ENCODE measurements around the gene SASH1. TPM values are rescaled to one million over a fixed set of nuclear protein-coding genes. Genes with fewer than 3 reads are reported as not detected.

The SASH1 gene
- total and polyA plus RNA-seq, 2 donors (not counting 3 experiments of a cell fraction or from before 2014, with no cell fraction given) = 18.5 to 103 TPM

- FAIRE-seq (no peak), DNase-seq (ENCODE audit: low read depth, low spot score) (no peak)
- TF ChIP-seq GATA2 (IDR thresholded peaks at IDR 0.05; ENCODE audit: insufficient read depth, insufficient read length, low read depth, low read length) = no peak
- TF ChIP-seq EZH2 (IDR thresholded peaks at IDR 0.05; ENCODE audit: borderline replicate concordance, low read depth, low read length, severe bottlenecking) = no peak
- no peak for TF ChIP-seq POLR2AphosphoS5 (IDR thresholded peaks at IDR 0.05; ENCODE audit: insufficient read depth, low read depth, low read length)
- TF ChIP-seq CTCF (IDR thresholded peaks at IDR 0.05; ENCODE audit: extremely low read depth in 1 of 2, insufficient read depth in 1 of 2, low read depth in 1 of 2, low read length in 2 of 2) = no peak
- no peak for TF ChIP-seq FOS (IDR thresholded peaks at IDR 0.05; ENCODE audit: borderline replicate concordance, insufficient read depth, low read length)
- TF ChIP-seq POLR2A (IDR thresholded peaks at IDR 0.05; ENCODE audit: low read depth, low read length) = no peak
- no peak for TF ChIP-seq MYC (IDR thresholded peaks at IDR 0.05; ENCODE audit: low read depth, low read length)
- no peak for TF ChIP-seq JUN (IDR thresholded peaks at IDR 0.05; ENCODE audit: borderline replicate concordance, insufficient read depth, insufficient read length, low read depth)
- no peak for TF ChIP-seq MAX (IDR thresholded peaks at IDR 0.05; ENCODE audit: insufficient read depth, insufficient read length)
- no peak overlapping the region for H3K27ac ChIP-seq (ENCODE audit: insufficient read depth, low read depth, low read length)
- H2AFZ ChIP-seq (ENCODE audit: low read depth, low read length) = no peak overlapping the region
- H3K4me2 ChIP-seq (ENCODE audit: insufficient read depth, low read length) = no peak overlapping the region
- intact Hi-C loops (cut with micrococcal nuclease) (no loop called here), dilution Hi-C loops (cut with MboI; ENCODE audit: extremely low pct_ligation_motif_present, low sequenced_read_pairs) (no loop called here)
- H3K4me1 ChIP-seq (ENCODE audit: control insufficient read depth, extremely low read depth, insufficient read depth, low read length) = peaks cover 15% of the 10 kb centered on the region
- ChIA-PET CTCF (no interaction called here), POLR2A (no interaction called here)
- no peaks in the 10 kb centered on the region for H3K9me1 ChIP-seq (replicated peaks; ENCODE audit: control insufficient read depth, extremely low read depth, insufficient read depth, low read length)
- peaks cover 5 to 18% of the 10 kb centered on the region in 2 experiments for H3K36me3 ChIP-seq (ENCODE audit: control insufficient read depth in 2 of 2, extremely low read depth in 1 of 2, insufficient read depth in 2 of 2, low read length in 2 of 2)
- no TSS peak for BruUV-seq (replicated peaks)
- peaks cover 49% of the 10 kb centered on the region for H3K79me2 ChIP-seq (ENCODE audit: control insufficient read depth, insufficient read depth, low read length)
- H3K27me3 ChIP-seq (ENCODE audit: control insufficient read depth in 2 of 2, insufficient read depth in 2 of 2, low read length in 2 of 2) = no peaks in the 10 kb centered on the region
- H3K4me3 ChIP-seq (replicated peaks in 1 of 3; ENCODE audit: insufficient read depth in 1 of 3, low read depth in 1 of 3, low read length in 3 of 3) = no peak overlapping the region
- no peaks in the 10 kb centered on the region for H4K20me1 ChIP-seq (replicated peaks; ENCODE audit: control insufficient read depth, extremely low read depth, insufficient read depth, low read length)
- H3K9me3 ChIP-seq (replicated peaks; ENCODE audit: control insufficient read depth, insufficient read depth, low read length) = no peaks in the 10 kb centered on the region
- no peak overlapping the region for H3K9ac ChIP-seq (replicated peaks; ENCODE audit: extremely low read depth, insufficient read depth, low read length)
These were observed 170.8 kb downstream of the SASH1 start for GRCh38 chr6:148513145-148514071.

Measured in endothelial cell of umbilical vein (primary cell).